Astrocyte of the hippocampus (primary cell): ENCODE measurements around the gene NRG4.
A peak's percentile ranks its signal among the peaks of the same experiment; 100 is the strongest.
"Not testable (repeated sequence)": the region's sequence is repeated elsewhere in the genome, so short reads cannot be mapped to it uniquely, and the experiment has no call there.

ENCODE experiments used
- DNase-seq: peaks from one replicate; pipeline ENCODE4 v3.0.0; 2011; ENCODE audit warnings: low read depth, low spot score

The NRG4 gene

DNA sequence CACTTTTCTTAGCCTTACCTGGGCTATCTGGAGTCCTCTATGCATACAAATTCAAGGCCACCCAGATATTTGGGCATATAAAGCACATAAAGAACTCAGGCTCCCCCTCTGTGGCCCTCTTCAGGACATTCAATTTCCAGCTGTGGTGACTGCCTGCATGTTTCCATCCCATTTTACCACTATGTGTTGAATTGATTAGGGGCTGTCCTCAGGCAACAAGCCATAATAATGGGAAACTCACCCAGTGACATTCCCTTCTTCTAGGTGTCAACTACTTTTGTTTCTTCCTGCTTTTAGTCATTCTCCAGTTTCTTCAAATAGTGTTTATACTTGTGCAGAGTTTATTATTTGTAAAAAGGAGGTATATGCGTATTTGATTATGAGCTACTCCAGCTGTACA, 18.0 kb downstream of the NRG4 start:
- DNase-seq = no peak

DNA sequence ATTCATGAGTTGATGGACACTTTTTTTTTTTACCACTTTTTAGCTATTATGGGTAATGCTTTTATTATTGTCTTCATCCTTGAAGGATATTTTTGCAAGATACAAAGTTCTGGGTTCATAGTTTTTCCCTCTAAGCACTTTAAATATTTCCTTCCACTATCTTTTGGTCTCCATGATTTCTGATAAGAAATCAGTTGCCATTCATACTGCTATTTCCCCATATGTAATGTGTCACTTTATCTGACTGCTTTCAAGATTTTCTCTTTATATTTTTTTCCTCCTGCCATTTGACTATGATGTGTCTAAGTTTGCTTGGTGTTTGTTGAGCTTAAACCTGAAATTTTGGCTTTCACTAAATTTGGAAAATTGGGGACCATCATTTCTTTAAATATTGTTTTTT, 19.3 kb downstream of the NRG4 start:
- no peak for DNase-seq

DNA sequence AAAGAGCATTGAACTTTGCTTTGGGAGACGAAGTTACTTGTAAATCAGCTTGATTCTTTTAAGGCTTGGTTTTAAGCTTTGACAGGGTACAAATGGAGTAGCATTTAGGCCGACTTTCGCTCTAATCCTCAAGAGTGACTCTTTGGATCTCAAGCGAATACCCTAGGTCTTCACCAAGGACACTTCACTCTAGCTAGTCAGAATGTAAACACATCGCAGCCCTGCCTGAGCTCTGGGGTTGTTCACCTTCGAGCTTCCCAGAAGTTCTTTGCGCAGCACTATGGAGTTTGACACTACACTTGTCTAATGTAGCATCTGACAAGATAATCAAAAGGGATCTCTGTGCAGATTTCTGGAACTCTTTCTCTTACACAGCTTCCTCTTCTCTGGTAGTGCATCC, 22.3 kb downstream of the NRG4 start:
- DNase-seq = no peak

GRCh38 chr15:75989045-75989444, 23.2 kb downstream of the NRG4 start:
- no peak for DNase-seq

DNA sequence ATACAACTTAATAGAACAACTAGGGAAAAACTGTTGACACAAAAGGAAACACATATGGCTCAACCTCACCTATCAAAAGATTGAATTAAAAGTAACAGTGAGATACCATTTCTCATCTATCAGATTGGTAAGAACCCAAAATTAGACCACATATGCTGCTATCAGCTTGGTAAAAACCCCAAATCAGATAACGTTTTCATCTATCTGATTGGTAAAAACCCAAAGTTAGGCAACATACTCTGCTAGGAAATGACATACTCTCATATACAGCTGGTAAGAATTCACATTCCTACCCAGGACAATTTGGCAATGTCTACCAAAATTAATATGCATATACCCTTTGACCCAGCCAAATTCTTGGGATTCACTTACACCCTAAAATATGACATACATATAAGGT, 26.3 kb downstream of the NRG4 start:
- DNase-seq = no peak

GRCh38 chr15:75984706-75985105, 27.5 kb downstream of the NRG4 start:
- DNase-seq = not testable (repeated sequence)

GRCh38 chr15:75982468-75982867, 29.8 kb downstream of the NRG4 start:
- DNase-seq = no peak

- no peak for DNase-seq
Measured at GRCh38 chr15:75981149-75981815, 30.9 kb downstream of the NRG4 start.

DNA sequence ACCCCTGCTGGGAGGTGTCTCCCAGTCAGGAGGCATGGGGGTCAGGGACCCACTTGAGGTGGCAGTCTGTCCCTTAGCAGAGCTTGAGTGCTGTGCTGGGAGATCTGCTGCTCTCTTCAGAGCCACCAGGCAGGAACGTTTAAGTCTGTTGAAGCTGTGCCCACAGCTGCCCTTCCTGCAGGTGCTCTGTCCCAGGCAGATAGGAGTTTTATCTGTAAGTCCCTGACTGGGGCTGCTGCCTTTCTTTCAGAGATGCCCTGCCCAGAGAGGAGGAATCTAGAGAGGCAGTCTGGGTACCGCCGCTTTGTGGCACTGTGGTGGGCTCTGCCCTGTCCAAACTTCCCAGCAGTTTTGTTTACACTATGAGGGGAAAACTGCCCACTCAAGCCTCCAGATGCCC, 35.5 kb downstream of the NRG4 start:
- DNase-seq = not testable (repeated sequence)

DNA sequence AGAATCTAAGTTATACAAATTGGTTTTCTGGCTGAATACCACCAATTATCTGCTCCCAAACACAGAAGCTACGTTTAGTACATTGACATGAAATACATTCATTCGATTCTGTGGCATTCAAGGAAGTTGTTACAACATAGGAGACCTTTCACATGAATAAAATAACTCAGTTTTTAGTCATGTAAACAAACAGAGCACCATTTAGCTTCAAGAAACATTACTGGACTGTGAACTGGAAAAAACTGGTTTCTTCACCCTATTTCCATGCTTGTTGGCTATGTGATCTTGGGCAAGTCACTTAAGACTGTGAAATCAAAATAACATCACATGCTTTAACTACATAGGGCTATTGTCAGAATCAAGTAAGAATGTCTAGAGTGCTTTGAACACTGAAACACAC, 46.2 kb downstream of the NRG4 start:
- DNase-seq = no peak

DNA sequence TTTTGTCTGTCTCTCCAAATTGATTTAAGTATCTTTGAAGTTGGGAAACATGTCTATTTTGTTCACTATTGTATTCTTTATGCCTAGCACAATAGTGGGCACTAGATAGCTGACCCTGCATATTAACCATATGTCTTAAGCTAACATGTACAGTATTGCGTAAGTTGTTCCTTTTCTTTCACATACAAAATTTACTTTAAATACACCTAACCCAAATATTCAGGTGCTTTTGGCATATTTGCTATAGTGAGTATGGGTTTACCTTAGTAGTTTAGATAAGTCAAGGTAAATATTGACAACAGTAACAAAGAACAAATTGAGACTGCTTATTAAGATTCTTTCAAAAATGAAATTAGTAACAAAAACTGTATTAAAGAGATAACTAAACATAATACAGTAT, 50.9 kb downstream of the NRG4 start:
- no peak for DNase-seq

DNA sequence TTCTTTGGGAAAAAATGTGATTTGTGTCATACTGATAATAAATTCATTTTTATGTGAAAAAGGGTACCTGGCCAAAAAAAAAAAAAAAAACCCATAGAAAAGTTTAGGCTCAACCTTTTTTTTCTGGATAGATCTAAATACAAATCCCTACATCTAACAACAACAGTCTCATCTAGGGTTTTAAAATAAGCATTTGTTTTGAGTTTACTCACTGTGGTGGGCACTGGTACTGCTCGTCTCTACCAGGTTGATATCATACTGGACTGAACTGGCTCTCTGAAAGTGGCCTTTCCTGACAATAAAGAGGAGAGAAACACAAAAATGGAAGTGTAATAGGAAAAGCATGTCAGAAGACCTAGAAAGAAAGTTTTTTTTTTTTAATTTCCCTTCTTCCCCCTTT, 56.5 kb downstream of the NRG4 start:
- no peak for DNase-seq

DNA sequence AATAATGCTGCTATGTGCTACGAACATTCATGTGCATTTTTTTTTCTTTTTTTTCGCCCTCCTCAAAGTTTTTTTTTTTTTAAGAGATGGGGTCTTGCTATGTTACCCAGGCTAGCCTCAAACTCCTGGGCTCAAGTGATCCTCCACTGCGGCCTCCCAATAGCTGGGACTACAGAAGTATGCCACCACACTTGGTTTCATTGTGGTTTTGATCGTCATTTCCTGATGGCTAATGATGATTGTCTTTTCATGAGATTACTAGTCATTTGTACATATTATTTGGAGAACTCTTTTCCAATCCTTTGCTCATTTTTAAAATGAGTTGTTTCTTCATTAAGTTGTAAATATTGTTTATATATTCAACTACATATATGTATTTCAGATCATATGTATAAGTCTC, 59.7 kb downstream of the NRG4 start:
- no peak for DNase-seq

GRCh38 chr15:75948761-75949296, 63.4 kb downstream of the NRG4 start:
- no peak for DNase-seq

DNA sequence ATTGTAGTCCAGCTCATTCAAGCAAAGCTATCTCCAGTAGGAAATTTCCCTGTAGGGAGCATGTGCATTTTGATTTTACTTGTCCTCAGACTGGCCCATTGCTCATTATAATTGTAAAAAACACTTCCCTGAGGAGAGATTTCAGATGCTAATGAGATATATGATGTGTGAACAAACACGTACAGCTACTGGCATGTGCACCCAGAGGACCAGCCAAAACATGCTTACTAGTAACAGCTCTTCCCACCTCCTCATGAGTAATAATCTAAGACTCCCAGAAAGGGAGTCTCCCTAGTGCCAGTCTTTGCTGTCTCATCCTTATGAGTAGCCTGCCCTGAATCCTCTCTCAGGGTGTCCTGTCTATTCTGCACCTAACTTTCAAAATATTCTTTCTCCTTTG, 65.1 kb downstream of the NRG4 start:
- peak; percentile 68 for DNase-seq

- DNase-seq = no peak
Measured at GRCh38 chr15:75945953-75946352, 66.3 kb downstream of the NRG4 start.

- peak; percentile 46 for DNase-seq
Measured at GRCh38 chr15:75943713-75944215, 68.5 kb downstream of the NRG4 start.

- DNase-seq = no peak
Measured at GRCh38 chr15:75943246-75943645, 69.0 kb downstream of the NRG4 start.

DNA sequence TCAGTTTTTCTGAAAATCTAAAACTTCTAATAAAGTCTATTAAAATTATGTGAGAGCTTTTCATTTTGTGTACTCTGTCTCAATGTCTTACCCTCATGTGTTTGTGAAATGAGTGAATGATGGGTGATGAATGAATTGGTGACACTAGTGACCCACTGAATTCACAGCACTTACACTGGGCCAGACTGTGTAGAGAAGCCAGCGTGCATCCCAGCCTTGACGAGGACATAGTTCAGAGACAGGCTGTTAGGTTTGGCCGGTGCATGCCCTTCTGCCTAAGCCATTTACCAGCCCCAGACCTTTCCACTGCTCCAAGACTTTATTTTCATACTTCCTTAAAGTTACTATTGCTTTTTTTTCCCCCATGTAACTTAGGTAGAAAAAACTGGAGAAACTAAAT, 69.8 kb downstream of the NRG4 start:
- DNase-seq = no peak

DNA sequence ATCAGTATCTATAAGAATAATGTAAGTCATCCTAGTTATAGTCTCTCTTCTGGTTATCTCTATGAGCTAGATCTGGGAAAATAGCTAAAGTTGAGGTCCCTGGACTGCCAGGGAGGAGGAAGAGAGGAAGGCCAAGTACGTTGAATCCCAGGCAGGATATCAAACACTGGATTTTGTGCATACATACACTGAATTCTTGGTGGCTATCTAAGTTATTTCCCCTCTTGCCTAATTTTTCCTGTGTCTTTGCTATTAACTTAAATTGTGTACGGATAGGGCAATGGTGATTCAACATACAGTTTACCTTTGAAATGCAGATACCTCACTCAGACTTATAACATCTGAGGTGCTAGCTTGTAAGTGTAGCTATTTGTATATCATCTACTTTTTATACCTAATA, 81.4 kb downstream of the NRG4 start:
- DNase-seq = no peak

GRCh38 chr15:75929799-75930565, 82.2 kb downstream of the NRG4 start:
- DNase-seq = no peak

DNA sequence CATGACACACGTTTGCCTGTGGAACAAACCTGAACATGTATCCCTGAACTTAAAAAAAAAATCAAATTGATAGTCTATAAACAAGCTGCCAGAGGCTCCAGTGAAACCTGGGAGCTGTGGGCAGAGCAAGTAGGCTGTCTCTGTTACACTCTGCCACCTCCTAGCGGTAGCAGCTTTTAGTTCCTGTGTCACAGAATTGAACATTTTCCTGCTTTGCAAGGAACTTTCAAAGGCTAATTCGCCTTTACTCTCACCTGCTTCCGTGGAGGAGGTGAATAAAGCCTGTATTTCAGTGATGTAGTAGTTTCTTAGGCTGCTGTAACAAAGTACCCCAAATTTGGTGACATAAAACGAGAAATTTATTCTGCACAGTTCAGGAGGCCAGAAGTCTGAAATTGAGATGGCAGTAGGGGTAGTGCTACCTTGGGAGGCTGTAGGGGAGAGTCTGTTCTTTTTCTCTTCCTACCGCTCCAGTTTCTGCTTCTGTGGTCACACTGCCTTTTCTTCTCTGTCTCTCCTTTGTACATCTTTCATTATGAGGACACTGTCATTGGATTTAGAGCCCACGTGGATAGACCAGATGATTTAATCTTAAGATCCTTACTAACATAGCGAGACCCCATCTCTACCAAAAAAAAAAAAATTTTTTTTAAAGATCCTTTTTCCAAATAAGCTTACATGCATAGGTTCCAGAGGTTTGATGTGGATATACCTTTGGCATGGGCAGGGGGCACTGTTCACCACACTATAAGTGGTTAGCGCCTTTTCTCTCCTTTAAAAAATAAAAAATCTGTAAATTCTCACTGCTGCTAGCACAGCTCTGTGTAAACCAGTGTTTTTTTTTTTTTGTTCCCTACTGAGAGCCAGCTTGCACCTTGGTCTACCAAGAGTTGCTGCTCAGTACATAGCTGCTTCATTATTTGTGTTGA, 83.3 kb downstream of the NRG4 start:
- DNase-seq = peak; percentile 47
